GM21786 (cell line): Measurements from ENCODE around the gene ZNF277.

Source experiments
- ATAC-seq: cut with Tn5 transposase; IDR thresholded peaks from one replicate; pipeline ENCODE4 v1.9.1; 2021; ENCODE audit not compliant: unreplicated experiment

The ZNF277 gene

DNA sequence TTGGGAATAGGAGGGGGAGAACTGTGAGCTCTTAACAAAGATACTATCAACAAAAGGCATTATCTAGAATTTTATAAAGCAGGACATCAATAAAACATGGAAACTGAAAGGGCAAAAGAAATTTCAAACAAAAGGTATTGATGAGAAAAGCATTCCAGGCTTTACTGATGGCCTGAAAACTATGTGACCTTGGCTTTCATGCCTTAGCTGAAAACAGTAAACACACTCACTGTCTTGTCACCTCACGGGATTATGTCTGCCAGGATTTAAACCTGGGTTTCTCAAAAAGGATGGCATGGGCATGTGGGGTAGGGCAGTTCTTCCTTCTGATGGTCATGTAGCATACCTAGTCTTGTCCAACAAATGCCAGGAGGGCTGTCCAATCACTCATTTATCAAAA is 23.2 kb upstream of the ZNF277 start:
- ATAC-seq: no peak

DNA sequence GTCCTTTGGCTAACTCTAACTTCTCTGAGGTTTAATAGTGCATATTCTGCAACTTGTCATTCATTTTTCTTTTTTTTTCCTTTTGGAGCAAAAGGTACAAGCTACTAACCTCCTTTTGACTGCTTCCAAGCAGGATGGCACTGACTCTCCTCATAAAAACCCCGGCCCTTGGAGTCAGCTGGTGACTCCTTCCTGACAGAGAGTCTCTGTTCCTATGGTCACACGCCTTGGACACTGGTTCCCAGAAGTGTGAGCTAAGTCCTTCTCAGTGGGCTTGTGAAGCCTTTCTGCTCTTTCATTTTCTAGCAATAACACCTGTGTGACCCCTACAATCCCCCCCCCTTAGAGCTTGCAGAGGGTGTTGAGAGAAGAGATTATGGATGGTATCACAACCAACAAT is 22.0 kb upstream of the ZNF277 start:
- ATAC-seq: no peak

DNA sequence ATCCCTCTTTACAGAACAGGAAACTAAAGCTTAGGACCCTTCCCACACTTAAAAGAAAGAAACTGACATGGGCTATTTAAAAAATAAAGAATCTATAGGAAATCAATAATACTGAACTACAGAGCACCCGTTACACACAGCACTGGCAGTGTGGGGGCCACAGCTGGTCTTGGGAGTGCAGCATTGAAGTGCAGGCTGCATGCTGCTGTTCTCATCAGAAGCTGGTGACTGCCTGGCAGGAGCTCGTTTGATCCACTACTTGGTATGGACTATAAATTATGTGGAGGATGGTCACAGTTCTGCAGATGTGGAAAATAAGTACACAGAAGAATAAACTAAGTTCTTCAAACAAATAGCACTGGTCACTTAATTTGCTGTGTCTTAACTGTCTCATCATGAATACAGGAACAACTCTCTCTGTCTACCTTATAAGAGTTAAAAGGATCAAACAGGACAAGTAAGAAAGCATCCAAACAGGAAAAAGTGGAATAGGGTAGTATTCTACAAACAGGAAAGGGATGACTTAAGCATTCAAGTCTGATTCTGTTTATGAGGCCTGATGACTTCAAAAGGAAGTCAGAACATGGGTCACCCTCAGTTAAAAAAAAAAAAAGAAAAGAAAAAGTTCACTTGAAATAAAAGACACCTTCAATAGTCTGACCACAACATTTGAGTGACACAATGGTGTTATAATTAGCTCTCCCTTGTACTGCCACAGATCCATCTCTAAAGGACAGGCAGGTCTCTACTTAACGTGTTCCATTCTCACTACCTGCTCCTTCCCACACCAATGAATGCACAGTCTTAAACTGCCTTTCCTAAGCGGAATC is 21.3 kb upstream of the ZNF277 start:
- ATAC-seq: no peak

DNA sequence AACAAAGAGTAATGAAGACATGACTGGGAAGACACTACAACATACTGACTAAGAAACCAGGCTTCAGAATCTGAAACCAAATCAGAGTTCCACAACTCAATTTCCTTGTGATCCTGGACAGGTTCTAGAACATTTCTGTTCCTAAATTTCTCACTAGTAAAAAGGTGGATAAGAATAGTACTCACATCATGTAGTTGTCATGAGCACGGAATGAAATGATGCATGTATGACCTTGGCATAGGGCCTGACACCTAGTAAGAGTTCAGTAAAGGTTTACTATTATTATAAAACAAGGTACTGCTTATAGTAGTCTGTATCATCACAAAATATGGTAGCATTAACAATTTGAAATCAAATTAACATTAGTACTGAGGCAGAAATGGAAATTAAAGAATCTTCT is 20.2 kb upstream of the ZNF277 start:
- no peak for ATAC-seq

DNA sequence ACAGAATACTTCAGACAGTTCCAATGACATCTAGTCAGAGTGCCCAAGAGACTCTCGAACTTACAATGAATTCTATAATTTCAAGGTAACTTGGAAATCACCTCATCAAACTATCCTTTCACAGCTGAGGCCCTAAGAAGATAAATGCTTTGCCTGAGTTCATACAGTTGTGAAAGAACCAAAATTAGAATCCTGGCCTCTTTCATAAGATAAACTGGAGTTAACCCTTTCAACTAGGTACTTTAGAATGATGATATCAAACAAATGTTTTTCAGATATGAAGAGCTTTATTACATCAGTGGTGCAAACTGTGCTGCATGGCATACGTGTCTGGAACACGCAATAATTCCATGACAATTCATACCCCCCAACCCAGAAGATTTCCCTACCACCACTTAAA is 18.2 kb upstream of the ZNF277 start:
- ATAC-seq: no peak

DNA sequence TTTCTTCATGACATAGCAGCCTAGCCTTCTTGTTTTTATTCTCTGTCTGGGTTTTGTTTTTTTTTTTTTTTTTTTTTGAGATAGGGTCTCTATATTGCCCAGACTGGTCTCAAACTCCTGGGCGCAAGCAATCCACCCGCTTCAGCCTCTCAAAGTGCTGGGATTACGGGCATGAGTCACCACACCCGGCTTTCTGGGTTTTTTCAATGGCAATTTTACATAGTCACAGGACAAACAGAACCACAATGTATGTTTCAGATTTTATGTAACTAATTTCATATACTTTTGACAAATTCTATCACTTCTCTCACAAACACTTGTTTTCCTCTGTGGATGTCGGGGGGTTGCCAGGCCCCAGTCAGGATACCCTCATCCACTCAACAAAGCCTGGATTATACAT is 16.8 kb upstream of the ZNF277 start:
- no peak for ATAC-seq

DNA sequence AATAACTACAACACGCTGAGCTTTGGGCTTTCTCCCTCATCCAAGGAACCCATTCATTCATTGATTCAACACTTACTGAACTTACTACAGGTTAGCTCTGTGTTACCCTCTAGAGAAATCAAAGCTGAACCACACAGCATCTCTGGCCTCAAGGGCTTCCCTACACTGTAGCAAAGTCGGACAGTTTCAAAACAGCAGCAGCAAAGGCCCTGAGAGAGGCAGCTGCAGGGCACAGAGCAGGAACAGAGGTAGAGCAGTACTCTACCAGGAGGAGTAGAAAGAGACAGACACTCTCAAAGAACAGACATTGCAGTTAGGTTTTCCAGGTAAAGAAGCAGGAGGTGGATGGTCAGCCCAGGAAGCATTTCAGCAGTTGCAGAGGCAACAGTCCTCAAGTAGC is 16.4 kb upstream of the ZNF277 start:
- ATAC-seq: no peak

DNA sequence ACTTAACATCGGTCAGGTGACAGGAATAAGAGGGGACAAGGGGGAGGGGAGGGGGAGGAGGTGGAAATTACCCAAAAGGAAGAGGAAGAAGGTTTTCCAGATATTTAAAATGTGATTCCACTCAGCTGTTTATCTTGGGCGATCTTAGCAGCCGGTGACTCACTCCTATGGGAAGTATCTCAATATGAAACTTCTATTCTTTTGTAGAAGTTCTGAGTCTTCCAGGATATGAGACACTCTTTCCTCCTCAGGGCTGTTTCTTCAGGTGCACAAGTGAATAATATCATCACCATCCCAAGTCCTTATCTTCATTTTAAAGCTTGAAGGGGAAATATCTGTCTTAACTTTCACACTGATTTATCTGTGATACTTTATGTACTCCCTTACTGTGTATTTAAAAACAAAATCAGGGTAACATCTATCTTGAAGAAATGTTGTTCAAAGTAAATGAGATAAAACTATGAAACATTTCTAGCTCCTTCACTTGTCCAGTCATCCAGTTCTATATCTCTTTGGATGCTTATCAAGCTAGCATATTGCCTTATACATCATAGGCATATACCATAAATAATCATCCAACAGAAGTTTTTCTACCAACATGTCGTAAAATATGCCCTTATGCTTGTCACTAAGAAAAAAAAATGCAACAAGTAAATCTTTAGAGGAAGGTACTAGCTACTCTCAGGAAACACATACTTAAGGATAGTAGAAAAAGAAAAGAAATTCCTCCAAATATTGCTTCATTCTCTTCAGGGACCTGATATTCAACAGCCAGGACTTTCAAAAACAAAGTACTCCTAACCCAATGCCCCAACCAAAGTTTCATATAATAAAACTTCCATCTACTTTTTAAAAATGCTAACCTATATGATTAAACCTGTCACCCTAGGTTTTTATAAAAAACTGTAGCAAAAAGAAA is 14.0 kb upstream of the ZNF277 start:
- ATAC-seq: no peak

DNA sequence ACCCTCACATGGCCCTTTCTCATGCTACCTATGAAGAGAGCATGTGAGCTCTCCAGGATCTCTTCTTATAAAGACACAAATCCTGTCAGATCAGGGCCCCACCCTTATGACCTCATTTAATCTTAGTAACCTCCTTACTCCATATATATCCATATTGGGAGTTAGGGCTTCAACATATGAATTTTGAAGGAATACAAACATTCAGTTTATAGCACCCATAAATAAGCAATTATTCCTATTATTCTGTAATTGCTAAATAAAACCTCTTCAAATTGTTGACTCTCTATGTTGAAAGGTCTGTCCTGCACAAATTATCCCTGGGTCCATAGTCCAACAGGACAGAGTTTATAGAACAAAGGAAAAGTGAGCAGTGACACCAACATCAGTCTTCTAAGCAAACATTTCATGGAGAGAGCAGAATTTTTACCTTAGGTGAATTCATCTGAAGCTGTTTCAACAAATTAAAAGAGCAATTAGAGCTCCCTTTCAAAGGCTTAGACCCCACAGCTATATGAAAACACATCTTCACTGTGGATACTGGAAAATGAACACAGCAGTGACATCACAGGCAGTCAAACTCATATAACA is 12.5 kb upstream of the ZNF277 start:
- ATAC-seq: no peak

DNA sequence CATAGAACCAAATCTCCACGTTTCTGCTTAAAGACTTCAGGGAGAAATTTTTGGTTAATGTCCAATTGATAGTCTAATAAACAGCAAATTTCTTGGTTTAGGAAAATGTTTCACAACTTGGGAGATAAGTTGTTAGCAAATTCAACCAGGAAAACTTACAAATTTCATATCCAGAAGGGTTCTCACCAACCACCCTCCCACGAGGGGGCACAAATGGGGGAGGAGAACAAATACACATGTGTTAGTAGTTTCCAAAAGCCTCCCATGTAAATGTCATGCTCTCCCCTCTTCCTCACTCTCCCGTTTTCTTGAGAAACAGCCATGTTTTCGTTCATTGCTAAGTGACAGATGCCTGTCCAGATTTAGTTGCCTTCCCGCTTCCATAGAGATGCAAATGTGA is 10.8 kb upstream of the ZNF277 start:
- no peak for ATAC-seq

DNA sequence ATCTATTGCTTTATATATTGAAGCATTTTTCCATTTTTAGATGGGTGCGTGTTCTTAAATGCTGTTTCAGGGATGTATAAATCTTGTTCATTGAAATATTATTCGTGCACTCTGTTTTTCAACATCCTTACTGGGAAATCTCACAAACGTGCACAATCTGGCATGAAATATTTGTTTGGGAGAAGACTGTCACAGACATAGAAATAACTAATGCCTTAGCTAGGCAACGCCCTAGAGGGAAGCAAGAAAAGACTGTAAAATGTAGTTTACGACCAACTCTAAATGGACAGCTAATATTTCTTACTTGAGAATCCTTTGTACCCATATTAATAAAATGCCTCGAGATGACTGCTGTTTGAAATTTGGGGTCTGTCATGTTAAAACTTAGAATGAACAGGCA is 9.2 kb upstream of the ZNF277 start:
- ATAC-seq: no peak

DNA sequence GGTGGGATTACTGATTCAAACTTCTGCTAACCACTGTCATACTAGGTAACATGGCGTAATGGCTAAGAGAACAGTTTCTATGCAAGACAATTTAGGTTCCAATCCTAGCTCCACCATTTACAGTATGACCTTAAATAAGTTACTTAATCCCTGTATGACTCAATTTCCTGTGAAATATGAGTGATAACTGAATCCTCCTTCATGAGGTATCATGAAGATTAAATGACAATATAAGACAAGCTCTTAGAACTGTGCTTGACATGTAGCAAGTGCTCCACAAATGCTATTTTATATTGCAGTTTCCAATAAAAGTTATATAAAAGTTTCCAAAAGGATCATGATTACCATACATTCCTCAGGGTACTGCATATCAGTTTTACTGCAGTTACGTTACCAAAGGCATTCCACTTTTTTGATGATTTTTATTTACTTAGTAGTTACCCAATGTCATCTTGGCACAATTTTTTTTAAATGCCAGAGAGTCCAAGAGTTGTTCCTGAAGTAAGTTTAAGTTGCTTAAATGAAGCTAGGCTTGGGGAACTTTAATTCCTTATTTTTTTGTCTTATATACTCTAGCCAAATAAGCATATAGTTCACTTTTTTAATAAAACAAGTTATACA is 7.3 kb upstream of the ZNF277 start:
- no peak for ATAC-seq

DNA sequence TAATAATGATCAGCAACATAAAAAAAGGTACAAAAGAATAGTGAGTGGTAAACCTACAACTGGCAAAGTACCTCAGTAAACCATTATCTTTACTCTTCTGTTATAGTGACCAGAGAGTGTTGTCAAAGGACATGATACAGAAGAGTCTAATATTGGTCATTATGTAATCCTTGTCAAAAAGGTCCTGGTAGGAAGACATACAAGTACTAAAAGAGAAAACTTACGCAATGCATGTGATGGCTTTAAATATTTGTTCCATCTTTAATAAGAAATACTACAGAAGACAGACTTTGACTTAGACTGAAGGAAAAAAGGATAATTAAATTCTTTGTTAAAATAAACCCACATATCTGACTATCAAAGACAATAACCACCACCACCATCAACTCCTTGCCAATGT is 6.8 kb upstream of the ZNF277 start:
- ATAC-seq: no peak

DNA sequence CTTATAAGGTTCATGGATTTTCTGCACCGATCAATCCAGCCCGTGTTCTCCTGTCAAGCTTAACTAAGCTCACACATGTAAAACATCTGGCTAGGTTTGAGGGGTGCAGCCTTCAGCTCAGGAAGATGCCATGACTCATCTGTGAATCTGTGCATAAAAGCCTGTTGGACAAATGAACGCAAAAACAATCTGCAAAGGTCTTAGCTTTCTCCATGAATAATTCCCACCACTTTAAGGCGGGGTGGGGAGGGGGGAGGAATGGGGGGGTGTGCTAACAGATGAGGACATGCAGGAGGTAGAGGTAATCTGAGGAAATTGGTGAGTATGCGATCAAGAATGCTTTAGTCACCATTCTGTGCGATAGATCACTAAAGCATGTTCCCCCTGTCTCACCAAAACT is 5.1 kb upstream of the ZNF277 start:
- ATAC-seq: no peak

DNA sequence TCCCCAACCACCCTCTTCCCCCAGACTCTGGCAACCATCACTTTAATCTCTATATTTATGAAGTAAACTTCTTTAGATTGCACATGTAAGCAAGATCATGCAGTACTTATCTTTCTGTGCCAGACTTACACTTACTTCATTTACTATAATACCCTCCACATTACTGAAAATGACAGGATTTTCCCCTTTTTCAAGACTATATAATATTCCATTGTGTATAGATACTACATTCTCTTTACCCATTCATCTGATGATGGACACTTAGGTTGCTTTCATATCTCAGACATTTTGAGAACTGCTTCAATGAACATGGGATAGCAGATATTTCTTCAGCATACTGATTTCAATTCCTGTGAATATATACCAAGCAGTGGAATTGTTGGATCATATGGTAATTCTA is 4.7 kb upstream of the ZNF277 start:
- no peak for ATAC-seq

DNA sequence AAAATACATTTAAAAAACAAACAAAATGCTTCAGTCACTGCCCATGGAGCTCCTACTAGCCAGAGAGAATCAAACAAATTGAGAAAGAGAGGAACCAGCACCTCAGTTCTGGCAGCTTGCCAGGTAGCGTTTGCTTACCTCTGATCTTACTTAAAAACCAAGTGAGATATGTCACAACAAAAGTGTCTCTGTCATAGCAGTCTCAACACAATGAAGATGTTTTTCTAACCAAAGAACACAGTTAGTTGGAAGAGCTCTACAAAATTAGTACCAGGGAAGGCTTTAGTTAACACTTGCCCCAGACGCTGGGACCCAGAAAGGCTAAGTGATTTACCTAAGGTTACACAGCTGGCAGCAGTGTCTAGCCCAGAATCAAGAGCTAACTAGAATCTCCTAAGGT is 3.7 kb upstream of the ZNF277 start:
- ATAC-seq: no peak

DNA sequence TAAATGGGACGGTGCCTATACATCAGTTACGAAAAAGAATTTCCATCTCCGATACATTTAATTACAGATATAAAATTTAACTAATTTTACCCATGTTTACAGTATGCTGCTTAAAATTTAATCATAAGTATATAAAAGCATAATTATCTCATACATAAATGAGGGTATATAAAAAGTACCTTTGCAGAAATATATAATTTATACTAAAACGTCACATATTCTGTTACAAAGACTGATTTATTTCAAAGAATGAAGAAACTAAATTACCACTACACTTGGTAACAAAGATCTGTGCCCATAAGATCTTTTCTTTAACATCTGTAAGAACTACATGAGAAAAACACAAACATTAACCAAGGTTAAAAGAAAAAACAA is 3.1 kb upstream of the ZNF277 start:
- no peak for ATAC-seq

DNA sequence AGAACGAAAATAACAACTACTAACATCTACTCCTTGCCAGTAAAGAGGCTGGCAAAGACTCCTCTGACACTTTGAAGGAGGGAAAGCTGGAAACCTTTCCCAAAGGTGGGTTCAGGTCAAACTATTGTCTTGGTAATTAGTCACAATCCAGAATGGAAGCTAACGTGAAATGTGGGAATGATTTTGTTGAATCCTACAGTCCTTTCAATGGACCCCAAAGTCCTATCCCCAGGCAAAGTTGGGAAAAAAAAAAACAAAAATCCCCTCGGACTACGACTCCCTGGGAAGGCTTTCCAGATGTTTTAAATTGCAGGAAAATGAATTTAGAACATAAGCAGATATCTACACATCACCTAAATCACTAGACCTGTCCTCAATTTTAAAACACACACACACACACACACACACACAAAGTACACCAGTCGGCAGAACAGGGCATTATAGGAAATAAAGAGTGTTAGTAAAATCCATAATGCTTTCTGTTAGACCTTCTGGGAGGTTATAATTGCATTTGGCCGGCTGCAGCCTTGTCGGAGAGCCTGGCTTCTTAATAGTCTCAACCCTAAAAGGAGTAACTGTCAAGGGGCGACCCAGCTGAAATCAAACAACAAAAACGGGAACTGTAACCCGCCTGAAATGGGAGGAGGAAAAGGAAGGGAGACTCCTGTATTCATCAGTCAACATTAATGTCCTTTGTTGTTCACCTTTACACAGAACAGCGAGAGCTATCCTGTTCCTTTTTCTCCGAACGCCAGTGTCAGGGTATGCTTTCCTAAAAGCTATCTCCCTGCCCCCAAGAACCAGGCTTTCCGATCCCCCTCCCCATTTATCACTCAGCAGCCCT is 1.8 kb upstream of the ZNF277 start:
- ATAC-seq: no peak

DNA sequence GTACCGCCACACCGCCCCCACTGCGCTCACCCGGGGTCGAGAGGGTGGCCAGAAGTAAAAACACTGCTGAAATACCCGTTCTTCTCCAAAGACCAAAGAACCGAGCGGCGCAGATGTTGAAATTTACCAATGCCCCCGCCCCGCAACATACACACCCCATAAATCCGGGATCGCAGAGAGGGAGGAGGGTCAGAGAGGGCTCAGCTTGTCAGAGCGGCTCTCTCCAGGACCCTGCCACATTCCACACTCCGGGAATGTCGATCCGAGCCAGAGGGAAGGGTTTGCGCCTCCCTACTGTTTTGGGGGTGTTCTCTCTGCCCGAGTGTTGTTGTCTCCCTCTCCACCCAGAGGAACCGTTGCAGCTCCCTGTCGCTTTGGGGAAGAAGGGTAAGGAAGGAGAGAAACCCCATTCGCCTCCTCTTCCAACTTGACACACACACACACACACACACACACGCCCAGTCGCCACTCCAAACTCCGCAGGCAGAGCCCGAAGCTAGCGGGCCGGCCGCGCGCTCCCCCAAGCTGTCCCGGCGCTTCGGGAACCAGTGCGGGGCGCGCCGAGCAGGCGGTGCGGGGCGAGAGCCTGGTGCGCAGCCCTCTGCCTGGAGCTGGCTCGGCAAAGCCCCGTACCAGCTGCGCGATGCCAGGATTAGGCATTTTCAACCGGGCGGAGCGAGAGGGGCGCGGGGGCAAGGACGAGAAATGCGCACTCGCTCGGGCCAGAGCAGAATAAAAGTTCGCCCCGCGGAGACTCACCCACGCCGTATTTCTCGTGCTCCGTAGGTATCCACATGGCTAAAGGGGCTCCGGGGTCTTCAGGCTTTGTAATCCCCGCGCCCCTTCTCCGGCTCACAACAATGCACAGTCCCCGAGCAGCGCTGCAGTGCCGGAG is 905 bp upstream of the ZNF277 start:
- ATAC-seq: peak; percentile 2
